Measurements from ENCODE around the gene GNAT3.

The GNAT3 gene

GRCh38 chr7:80460857-80461256 lies 51.0 kb downstream of the GNAT3 start:
- DNase-seq = no peak

- DNase-seq = no peak
These were observed 51.9 kb downstream of the GNAT3 start for GRCh38 chr7:80459776-80460510.

GRCh38 chr7:80458822-80459725 lies 52.8 kb downstream of the GNAT3 start:
- DNase-seq = no peak

- peak; percentile 19 to 50 for DNase-seq
These were observed 58.0 kb downstream of the GNAT3 start for GRCh38 chr7:80453699-80454340.

- no peak for DNase-seq
These were observed 61.1 kb downstream of the GNAT3 start for GRCh38 chr7:80450621-80451308.

- DNase-seq = no peak
These were observed 62.0 kb downstream of the GNAT3 start for GRCh38 chr7:80449836-80450235.

- no peak for DNase-seq
These were observed 66.5 kb downstream of the GNAT3 start for GRCh38 chr7:80445351-80445750.

- DNase-seq = no peak
These were observed 67.1 kb downstream of the GNAT3 start for GRCh38 chr7:80444811-80445210.

GRCh38 chr7:80443325-80443724 lies 68.5 kb downstream of the GNAT3 start:
- peak in 1 of 2 experiments; percentile 41 for DNase-seq

GRCh38 chr7:80440883-80441282 lies 71.0 kb downstream of the GNAT3 start:
- no peak for DNase-seq

GRCh38 chr7:80439894-80440821 lies 71.7 kb downstream of the GNAT3 start:
- peak; percentile 8 to 12 for DNase-seq

GRCh38 chr7:80435521-80435920 lies 76.3 kb downstream of the GNAT3 start:
- no peak for DNase-seq

- no peak for DNase-seq
These were observed 77.8 kb downstream of the GNAT3 start for GRCh38 chr7:80434047-80434446.

- no peak for DNase-seq
These were observed 79.7 kb downstream of the GNAT3 start for GRCh38 chr7:80432166-80432565.

GRCh38 chr7:80429181-80429580 lies 82.7 kb downstream of the GNAT3 start:
- DNase-seq = no peak

GRCh38 chr7:80428161-80429054 lies 83.5 kb downstream of the GNAT3 start:
- peak; percentile 78 to 79 for DNase-seq

GRCh38 chr7:80427218-80427617 lies 84.6 kb downstream of the GNAT3 start:
- DNase-seq = no peak

- DNase-seq = no peak
These were observed 91.0 kb downstream of the GNAT3 start for GRCh38 chr7:80420876-80421275.

- no peak for DNase-seq
These were observed 94.6 kb downstream of the GNAT3 start for GRCh38 chr7:80417211-80417793.

- no peak for DNase-seq
These were observed 96.3 kb downstream of the GNAT3 start for GRCh38 chr7:80415522-80415921.
